Stimulated activated naive CD8-positive, alpha-beta T cell treated with anti-CD3 and anti-CD28 coated beads, Interleukin-15, Interleukin-2, amounts not matched to agents 100 U/mL and 50 U/mL, for 24 hours (primary cell): Measurements from ENCODE around the gene RAB11FIP3.
"Not testable (repeated sequence)": the region's sequence is repeated elsewhere in the genome, so short reads cannot be mapped to it uniquely, and the experiment has no call there.

ENCODE experiments used
- ATAC-seq: fragments of 150-1000 bp; cut with Tn5 transposase; one replicate; pipeline ENCODE4 v1.10.0; 2021
- DNase-seq: peaks from one replicate; pipeline ENCODE4 v3.0.0; 2021

The RAB11FIP3 gene

GRCh38 chr16:494676-495075 lies 69.2 kb downstream of the RAB11FIP3 start:
- ATAC-seq, DNase-seq: not testable (repeated sequence)

- ATAC-seq (peak; percentile 54), DNase-seq (peak; percentile 28)
Measured at GRCh38 chr16:495127-495748, 69.8 kb downstream of the RAB11FIP3 start.

GRCh38 chr16:496097-496886 lies 70.8 kb downstream of the RAB11FIP3 start:
- DNase-seq (no peak), ATAC-seq (no peak)

GRCh38 chr16:497258-497657 lies 71.8 kb downstream of the RAB11FIP3 start:
- no peak for DNase-seq
- ATAC-seq, result no peak

- no peak for DNase-seq
- ATAC-seq, result no peak
Measured at GRCh38 chr16:499924-500323, 74.5 kb downstream of the RAB11FIP3 start.

- ATAC-seq, result no peak
- no peak for DNase-seq
Measured at GRCh38 chr16:500709-501108, 75.3 kb downstream of the RAB11FIP3 start.

GRCh38 chr16:502179-502943 lies 76.9 kb downstream of the RAB11FIP3 start:
- ATAC-seq (no peak), DNase-seq (no peak)

GRCh38 chr16:503150-504071 lies 78.0 kb downstream of the RAB11FIP3 start:
- DNase-seq (no peak), ATAC-seq (no peak)

GRCh38 chr16:505479-506245 lies 80.2 kb downstream of the RAB11FIP3 start:
- DNase-seq (no peak), ATAC-seq (no peak)

- no peak for DNase-seq
- no peak for ATAC-seq
Measured at GRCh38 chr16:506246-506546, 80.7 kb downstream of the RAB11FIP3 start.

- not testable (repeated sequence) for ATAC-seq, DNase-seq
Measured at GRCh38 chr16:507527-507926, 82.1 kb downstream of the RAB11FIP3 start.

GRCh38 chr16:507996-508395 lies 82.5 kb downstream of the RAB11FIP3 start:
- DNase-seq (no peak), ATAC-seq (no peak)

GRCh38 chr16:508884-509736 lies 83.7 kb downstream of the RAB11FIP3 start:
- ATAC-seq, result no peak
- DNase-seq, result no peak

- no peak for ATAC-seq
- DNase-seq, result no peak
Measured at GRCh38 chr16:510066-510825, 84.8 kb downstream of the RAB11FIP3 start.

- DNase-seq (no peak), ATAC-seq (no peak)
Measured at GRCh38 chr16:512802-513201, 87.4 kb downstream of the RAB11FIP3 start.

- no peak for DNase-seq
- ATAC-seq, result no peak
Measured at GRCh38 chr16:513950-514349, 88.5 kb downstream of the RAB11FIP3 start.

GRCh38 chr16:515175-515938 lies 89.9 kb downstream of the RAB11FIP3 start:
- ATAC-seq (no peak), DNase-seq (no peak)

- DNase-seq, result no peak
Measured at GRCh38 chr16:515939-516226, 90.4 kb downstream of the RAB11FIP3 start.

GRCh38 chr16:516301-516700 lies 90.9 kb downstream of the RAB11FIP3 start:
- DNase-seq, result no peak
- no peak for ATAC-seq

More at GRCh38 chr16:515939-516226, 90.4 kb downstream of the RAB11FIP3 start:
- ATAC-seq, result no peak
